ENCODE results near the gene CYP21A2.
"Not testable (repeated sequence)": the region's sequence is repeated elsewhere in the genome, so short reads cannot be mapped to it uniquely, and the experiment has no call there.

Gene CYP21A2

DNA sequence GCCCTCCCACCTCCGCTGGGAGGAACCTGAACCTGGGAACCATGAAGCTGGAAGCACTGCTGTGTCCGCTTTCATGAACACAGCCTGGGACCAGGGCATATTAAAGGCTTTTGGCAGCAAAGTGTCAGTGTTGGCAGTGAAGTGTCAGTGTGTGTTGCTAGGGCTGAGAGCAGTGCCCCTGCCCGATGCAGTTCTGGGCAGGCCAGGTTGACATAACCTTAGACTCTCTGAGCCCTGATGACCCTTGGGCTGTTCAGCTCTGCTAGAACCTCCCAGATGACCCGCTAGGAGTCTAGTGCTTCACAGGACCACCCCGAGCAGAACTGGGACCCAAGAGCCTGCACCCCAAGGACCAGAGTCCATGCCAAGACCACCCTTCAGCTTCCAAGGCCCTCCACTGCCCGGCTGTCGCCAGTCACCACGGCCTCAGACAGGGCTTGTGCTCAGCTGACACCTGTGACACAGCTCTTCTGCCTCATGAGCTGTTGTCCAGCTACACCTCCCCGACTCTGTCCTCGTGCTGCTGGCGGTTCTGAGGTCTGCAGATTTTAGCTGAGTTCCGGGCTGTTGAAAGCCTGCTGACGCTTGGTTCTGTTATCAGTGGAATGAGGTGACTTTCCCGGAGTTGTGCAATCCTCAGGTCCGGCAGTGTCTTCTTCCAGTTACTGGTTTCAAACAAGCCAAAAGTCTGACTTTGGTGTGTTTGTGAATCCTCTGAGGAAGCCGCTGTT, 2.8 kb upstream of the CYP21A2 start:
- not testable (repeated sequence) for DNase-seq

GRCh38 chr6:32037136-32037535, 1.1 kb upstream of the CYP21A2 start:
- DNase-seq: not testable (repeated sequence)

GRCh38 chr6:32038878-32039277, 663 bp downstream of the CYP21A2 start:
- DNase-seq: not testable (repeated sequence)

DNA sequence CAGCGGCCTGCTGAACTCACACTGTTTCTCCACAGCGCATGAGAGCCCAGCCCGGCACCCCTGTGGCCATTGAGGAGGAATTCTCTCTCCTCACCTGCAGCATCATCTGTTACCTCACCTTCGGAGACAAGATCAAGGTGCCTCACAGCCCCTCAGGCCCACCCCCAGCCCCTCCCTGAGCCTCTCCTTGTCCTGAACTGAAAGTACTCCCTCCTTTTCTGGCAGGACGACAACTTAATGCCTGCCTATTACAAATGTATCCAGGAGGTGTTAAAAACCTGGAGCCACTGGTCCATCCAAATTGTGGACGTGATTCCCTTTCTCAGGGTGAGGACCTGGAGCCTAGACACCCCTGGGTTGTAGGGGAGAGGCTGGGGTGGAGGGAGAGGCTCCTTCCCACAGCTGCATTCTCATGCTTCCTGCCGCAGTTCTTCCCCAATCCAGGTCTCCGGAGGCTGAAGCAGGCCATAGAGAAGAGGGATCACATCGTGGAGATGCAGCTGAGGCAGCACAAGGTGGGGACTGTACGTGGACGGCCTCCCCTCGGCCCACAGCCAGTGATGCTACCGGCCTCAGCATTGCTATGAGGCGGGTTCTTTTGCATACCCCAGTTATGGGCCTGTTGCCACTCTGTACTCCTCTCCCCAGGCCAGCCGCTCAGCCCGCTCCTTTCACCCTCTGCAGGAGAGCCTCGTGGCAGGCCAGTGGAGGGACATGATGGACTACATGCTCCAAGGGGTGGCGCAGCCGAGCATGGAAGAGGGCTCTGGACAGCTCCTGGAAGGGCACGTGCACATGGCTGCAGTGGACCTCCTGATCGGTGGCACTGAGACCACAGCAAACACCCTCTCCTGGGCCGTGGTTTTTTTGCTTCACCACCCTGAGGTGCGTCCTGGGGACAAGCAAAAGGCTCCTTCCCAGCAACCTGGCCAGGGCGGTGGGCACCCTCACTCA, 1.4 kb downstream of the CYP21A2 start:
- not testable (repeated sequence) for DNase-seq

- not testable (repeated sequence) for DNase-seq
Measured at GRCh38 chr6:32040299-32041049, 2.3 kb downstream of the CYP21A2 start.

DNA sequence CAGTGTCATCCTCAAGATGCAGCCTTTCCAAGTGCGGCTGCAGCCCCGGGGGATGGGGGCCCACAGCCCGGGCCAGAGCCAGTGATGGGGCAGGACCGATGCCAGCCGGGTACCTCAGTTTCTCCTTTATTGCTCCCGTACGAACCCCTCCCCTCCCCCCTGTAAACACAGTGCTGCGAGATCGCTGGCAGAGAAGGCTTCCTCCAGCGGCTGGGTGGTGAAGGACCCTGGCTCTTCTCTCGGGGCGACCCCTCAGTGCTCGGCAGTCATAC, 2.8 kb downstream of the CYP21A2 start:
- not testable (repeated sequence) for DNase-seq

DNA sequence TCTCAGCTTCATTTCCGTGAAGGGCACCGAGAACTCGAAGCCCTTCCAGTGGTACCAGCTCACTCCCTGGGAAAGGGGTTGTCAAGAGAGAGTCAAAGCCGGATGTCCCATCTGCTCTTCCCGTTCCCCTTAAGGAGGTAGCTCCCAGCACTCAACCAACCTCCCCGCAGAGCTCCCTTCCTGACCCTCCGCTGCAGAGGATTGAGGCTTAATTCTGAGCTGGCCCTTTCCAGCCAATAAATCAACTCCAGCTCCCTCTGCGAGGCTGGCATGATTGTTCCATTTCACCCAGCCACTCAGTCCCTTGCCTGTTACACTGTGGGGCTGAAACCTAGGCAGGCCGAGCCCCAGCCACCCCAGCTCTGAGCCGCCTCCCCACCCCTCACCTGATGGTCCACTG, 3.2 kb downstream of the CYP21A2 start:
- DNase-seq: not testable (repeated sequence)

DNA sequence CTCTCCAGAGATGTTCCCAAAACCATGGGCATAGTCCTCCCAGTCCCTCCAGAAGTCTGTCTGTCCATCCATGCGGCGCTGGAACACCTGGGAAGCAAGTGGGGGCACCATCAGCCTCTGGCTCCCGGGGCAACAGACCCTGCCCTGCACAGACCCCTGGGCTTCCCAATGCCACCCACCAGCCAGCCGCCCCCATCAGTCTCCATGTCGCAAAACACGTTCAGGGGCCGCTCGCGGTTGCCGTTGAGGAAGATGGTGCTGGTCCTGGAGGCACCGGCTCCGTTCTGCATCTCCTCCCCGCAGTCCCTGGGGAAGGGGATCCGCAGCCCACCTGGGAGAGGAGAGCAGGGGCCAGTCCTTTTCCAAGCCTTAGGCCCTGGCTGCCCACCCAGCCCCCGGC, 4.1 kb downstream of the CYP21A2 start:
- not testable (repeated sequence) for DNase-seq

DNA sequence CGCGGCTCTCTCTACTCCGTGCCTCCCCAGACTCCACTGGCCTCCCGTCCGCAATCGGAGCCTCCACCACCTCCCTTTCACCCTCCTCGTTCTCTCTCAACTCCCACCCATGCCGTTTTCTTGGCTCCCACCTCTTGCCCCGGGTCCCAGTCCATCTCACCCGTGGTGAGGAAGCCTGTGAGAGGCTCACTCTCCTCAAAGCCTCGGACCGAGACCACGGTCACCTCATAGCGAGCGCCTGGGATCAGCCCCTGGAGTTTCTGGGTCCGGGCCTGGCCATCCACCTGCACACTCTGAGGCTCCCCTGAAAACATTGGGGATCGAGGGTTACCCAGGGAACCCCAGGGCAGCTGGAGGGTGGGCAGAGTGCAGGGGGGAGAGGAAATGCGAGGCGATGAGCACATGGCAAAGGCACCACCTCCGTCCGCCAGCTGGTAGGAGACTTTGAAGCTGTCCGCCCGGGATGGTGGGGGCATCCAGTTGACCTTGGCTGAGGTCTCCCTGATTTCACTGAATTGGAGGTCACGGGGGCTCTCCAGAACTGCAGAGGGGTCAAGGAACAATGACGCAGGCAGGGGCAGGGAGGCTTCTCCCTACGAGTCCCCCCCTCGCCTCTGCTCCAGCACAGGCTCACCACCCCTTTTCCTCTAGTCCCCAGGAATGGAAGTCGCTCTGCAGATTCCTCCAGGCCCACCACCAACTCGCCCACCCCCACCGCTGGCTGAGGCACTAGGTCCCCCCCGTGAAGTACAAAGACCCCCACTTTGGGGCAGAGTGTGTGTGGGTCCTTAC, 5.6 kb downstream of the CYP21A2 start:
- DNase-seq: not testable (repeated sequence)

GRCh38 chr6:32044916-32045315, 6.7 kb downstream of the CYP21A2 start:
- DNase-seq: not testable (repeated sequence)

DNA sequence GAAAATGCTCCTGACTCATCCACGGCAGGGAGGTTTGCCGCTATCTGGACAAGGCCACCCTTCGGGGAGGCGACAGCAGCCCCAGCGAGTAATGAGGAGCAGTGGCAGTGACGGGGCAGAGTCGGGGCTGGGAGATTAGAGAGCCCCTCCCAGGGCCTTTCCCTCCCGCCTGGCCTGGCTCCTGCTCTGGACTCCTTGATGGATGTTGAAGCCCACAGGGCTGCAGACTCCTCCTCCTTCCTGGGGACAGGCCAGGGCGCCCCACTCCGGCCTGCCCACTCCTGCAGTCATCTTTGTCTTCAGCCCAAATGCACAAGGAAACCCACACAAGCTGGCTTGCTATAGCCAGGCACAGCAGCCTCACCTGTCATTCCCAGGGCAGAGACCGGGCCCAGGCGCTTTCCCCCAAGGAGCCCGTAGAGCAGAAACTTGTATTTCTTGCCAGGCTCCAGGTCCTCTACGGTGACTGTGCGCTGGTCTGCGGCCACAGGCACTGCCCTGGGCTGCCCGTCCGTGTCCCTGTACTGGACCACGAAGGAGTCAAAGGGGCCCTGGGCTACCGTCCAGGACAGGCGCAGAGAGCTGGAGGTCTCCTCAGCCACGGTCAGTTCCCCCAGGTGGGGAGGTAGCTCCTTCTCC, 7.7 kb downstream of the CYP21A2 start:
- DNase-seq: no peak

- peak; percentile 46 for DNase-seq
Measured at GRCh38 chr6:32046450-32047083, 8.4 kb downstream of the CYP21A2 start.

- DNase-seq: no peak
Measured at GRCh38 chr6:32047084-32047478, 8.9 kb downstream of the CYP21A2 start.

DNA sequence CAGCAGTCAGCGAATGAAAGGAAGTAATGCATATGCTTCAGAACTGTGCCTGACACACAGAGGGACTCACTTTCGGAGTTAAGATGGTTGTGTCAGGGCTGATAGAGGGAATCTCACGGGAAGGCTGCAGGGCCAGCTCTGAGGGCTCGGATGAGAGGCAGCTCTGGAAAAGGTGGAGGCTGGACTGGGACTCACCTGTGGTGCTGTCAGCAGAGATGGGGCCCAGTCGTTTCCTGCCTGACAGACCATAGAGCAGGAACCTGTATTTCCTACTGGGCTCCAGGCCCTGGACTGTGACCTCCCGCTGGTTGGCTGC, 9.3 kb downstream of the CYP21A2 start:
- DNase-seq: no peak

DNA sequence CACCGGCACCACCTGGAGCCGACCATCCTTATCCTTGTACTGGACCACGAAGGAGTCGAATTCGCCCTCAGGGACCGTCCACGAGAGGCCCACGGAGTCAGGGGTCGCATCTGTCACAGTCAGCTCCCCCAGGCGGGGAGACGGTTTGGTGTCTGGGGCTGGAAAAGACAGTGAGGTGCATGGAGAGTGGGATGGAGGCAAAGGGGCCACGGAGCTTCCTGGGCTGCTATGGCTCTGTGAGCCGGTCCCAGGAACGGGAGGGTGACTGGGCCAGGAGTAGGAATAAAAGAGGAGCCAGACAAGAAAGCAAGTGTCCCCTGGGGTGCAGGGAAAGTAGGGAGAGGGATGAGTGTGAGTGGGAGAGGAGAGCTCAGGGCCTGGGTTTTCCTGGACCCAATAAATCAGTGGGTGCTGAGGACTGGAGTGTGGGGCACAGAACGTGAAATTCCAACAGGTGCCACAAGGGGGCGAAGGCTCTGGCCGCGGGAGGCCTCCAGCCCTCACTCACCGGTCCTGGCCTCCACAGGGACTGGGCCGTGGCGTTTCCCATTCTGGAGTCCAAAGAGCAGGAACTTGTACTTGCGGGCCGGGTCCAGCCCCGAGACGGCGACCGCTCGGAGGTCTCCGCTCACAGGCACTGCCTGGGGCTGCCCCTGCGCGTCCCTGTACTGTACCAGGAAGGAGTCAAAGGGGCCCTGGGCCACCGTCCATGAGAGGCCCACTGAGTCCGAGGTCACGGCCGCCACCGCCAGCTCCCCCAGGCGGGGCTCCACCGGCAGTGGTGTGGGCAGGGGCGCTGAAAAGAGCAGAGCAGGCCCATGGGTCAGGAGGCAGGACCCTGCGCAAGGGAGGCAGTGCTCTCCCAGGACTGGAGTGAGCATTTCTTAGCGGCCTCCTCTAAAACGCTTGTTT, 9.9 kb downstream of the CYP21A2 start:
- DNase-seq: no peak

DNA sequence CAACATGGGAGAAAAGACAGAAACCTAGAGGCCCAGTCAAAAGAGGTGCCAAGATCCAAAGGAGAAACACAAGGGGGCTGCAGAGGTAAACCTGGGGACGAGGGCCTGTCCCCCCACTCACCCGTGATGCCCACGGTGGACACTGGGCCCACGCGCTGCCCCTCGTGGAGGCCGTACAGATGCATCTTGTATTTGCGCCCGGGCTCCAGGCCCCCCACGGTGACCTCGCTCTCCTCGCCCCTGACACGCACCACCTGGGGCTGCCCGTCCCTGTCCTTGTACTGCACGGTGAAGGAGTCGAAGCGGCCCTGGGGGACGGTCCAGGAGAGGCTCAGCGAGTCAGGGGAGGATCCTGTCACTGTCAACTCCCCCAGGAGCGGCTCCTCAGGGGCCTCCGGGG, 10.9 kb downstream of the CYP21A2 start:
- DNase-seq: not testable (repeated sequence)

- DNase-seq: not testable (repeated sequence)
Measured at GRCh38 chr6:32049736-32050135, 11.5 kb downstream of the CYP21A2 start.

DNA sequence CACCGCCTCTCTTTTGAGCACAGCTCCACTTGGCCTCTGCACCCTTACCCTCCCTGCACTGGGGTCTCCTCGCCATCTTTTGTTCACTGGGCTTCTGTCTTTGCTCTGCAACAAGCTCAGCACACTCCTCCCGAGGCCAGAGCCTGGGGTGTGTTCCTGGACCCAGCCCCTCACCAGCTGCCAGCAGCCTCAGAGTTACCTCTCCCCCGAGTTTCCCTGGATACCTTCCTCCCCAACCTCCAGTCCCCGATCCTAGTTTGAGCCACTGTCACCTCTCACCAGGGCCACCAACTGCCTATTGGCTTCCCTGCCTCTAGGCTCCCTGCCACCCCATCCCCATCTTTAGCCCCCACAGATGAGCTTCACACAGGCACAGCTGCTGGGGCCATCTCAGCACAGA, 12.3 kb downstream of the CYP21A2 start:
- no peak for DNase-seq

- DNase-seq: not testable (repeated sequence)
Measured at GRCh38 chr6:32052626-32053025, 14.4 kb downstream of the CYP21A2 start.

DNA sequence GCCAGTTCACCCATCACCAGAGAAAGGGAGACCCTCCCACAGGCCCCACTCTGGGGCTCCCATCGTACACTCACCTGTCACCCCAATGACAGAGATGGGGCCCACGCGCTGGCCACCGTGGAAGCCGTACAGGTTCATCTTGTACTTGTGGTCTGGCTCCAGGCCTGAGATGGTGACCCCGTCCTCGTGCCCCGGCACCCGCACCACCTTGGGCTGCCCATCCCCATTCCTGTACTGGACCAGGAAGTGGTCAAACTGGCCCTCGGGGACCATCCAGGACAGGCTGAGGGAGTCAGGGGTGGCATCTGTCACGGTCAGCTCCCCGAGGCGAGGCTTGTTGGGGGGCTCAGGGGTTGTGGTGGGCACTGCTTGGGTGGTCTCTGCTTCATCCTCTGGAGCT, 15.1 kb downstream of the CYP21A2 start:
- DNase-seq: not testable (repeated sequence)

DNA sequence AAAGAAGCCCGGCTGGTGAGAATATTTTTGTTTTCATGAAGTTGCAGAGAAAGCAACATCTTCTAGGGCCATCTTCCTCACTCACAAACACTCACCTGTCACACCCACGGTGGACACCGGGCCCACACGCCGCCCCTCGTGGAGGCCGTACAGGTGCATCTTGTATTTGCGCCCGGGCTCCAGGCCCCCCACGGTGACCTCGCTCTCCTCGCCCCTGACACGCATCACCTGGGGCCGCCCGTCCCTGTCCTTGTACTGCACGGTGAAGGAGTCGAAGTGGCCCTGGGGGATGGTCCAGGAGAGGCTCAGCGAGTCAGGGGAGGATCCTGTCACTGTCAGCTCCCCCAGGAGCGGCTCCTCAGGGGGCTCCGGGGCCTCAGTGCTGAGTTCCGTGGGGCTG, 17.5 kb downstream of the CYP21A2 start:
- DNase-seq: not testable (repeated sequence)

Measured in DMS79 (cell line).